Measurements from ENCODE around the gene ATXN7L3. TPM values are rescaled to one million over a fixed set of nuclear protein-coding genes. Genes with fewer than 3 reads are reported as not detected.

ATXN7L3 gene
- total and polyA plus RNA-seq, 2 donors (not counting 3 experiments of a cell fraction or from before 2014, with no cell fraction given) = 61.3 to 82.5 TPM

DNA sequence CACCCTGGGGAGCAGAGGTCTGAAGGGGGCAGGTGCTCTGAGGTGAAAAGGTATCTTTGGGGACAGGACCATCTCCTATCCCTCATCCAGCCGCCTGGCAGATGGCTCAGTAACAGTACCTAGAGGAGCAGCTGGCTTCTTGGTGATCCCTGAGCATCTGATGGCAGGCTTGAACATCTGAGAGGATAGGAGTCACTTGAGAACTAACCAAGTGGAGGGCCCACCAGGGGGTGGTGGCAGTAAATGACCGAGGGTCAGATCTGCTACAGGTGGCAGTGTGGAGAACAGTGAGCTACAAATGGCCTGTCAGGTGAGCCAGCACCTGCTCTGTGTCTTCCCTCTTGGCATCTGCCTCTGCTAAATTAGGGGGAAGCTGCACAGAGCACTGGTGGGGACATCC, 44.2 kb downstream of the ATXN7L3 start:
- CTCF ChIA-PET = interaction anchor here (1.4 kb wide), 1 partner anchor 13 kb away, joined by 5 read pairs; no protein-coding TSS in a partner anchor
- POLR2A ChIA-PET = no interaction called here
- no peak for FAIRE-seq

More for the DNA sequence above, 44.2 kb downstream of the ATXN7L3 start:
- Histone ChIP-seq H3K9me1 (replicated peaks; ENCODE audit: control insufficient read depth, extremely low read depth, insufficient read depth, low read length) (no peaks in the 10 kb centered on the region), H4K20me1 (replicated peaks; ENCODE audit: control insufficient read depth, extremely low read depth, insufficient read depth, low read length) (no peaks in the 10 kb centered on the region), H2AFZ (ENCODE audit: low read depth, low read length) (no peak overlapping the region), H3K27me3 (ENCODE audit: control insufficient read depth in 2 of 2, insufficient read depth in 2 of 2, low read length in 2 of 2) (no peaks in the 10 kb centered on the region), H3K36me3 (ENCODE audit: control insufficient read depth in 2 of 2, extremely low read depth in 1 of 2, insufficient read depth in 2 of 2, low read length in 2 of 2) (no peaks in the 10 kb centered on the region), H3K79me2 (ENCODE audit: control insufficient read depth, insufficient read depth, low read length) (peaks cover 2% of the 10 kb centered on the region), H3K4me2 (ENCODE audit: insufficient read depth, low read length) (no peak overlapping the region), H3K27ac (ENCODE audit: insufficient read depth, low read depth, low read length) (no peak overlapping the region), H3K9ac (replicated peaks; ENCODE audit: extremely low read depth, insufficient read depth, low read length) (no peak overlapping the region), H3K4me1 (ENCODE audit: control insufficient read depth, extremely low read depth, insufficient read depth, low read length) (no peaks in the 10 kb centered on the region), H3K4me3 (replicated peaks in 1 of 3; ENCODE audit: insufficient read depth in 1 of 3, low read depth in 1 of 3, low read length in 3 of 3) (no peak overlapping the region), H3K9me3 (replicated peaks; ENCODE audit: control insufficient read depth, insufficient read depth, low read length) (no peaks in the 10 kb centered on the region)
- dilution Hi-C loops (cut with MboI; ENCODE audit: extremely low pct_ligation_motif_present, low sequenced_read_pairs) = no loop called here
- BruUV-seq (replicated peaks) = no TSS peak
- DNase-seq (ENCODE audit: low read depth, low spot score) = no peak
- TF ChIP-seq JUN (IDR thresholded peaks at IDR 0.05; ENCODE audit: borderline replicate concordance, insufficient read depth, insufficient read length, low read depth) (no peak), GATA2 (IDR thresholded peaks at IDR 0.05; ENCODE audit: insufficient read depth, insufficient read length, low read depth, low read length) (no peak), EZH2 (IDR thresholded peaks at IDR 0.05; ENCODE audit: borderline replicate concordance, low read depth, low read length, severe bottlenecking) (no peak), MYC (IDR thresholded peaks at IDR 0.05; ENCODE audit: low read depth, low read length) (no peak), POLR2AphosphoS5 (IDR thresholded peaks at IDR 0.05; ENCODE audit: insufficient read depth, low read depth, low read length) (no peak), POLR2A (IDR thresholded peaks at IDR 0.05; ENCODE audit: low read depth, low read length) (no peak)
- TF ChIP-seq, protein P1, sequence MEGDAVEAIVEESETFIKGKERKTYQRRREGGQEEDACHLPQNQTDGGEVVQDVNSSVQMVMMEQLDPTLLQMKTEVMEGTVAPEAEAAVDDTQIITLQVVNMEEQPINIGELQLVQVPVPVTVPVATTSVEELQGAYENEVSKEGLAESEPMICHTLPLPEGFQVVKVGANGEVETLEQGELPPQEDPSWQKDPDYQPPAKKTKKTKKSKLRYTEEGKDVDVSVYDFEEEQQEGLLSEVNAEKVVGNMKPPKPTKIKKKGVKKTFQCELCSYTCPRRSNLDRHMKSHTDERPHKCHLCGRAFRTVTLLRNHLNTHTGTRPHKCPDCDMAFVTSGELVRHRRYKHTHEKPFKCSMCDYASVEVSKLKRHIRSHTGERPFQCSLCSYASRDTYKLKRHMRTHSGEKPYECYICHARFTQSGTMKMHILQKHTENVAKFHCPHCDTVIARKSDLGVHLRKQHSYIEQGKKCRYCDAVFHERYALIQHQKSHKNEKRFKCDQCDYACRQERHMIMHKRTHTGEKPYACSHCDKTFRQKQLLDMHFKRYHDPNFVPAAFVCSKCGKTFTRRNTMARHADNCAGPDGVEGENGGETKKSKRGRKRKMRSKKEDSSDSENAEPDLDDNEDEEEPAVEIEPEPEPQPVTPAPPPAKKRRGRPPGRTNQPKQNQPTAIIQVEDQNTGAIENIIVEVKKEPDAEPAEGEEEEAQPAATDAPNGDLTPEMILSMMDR (IDR thresholded peaks at IDR 0.05; ENCODE audit: extremely low read depth in 1 of 2, insufficient read depth in 1 of 2, low read depth in 1 of 2, low read length in 2 of 2) = no peak
- TF ChIP-seq, protein P2, sequence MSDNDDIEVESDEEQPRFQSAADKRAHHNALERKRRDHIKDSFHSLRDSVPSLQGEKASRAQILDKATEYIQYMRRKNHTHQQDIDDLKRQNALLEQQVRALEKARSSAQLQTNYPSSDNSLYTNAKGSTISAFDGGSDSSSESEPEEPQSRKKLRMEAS (IDR thresholded peaks at IDR 0.05; ENCODE audit: insufficient read depth, insufficient read length) = no peak
- intact Hi-C loops (cut with micrococcal nuclease) = no loop called here

Data from endothelial cell of umbilical vein (primary cell).